ENCODE results near the gene STX5. TPM values are rescaled to one million over a fixed set of nuclear protein-coding genes. Genes with fewer than 3 reads are reported as not detected.

Gene STX5
- total RNA-seq (10 to 100 TPM; 16.2 to 26.8 (median 18.9) TPM), polyA plus RNA-seq (10 to 100 TPM in 1 of 2 donors, 1 to 10 TPM in 1; 8.6 to 36.1 TPM)
- long read RNA-seq, donor 1, transcript STX5-201 (11 exons, 1,794 nt): major isoform, 12 of 16 reads
- long read RNA-seq, donor 1, partial matches to known transcripts: 1 of 16 reads
- long read RNA-seq, donor 1, other reads (novel, unspliced or antisense): 3 of 16 reads
- long read RNA-seq, donor 2, transcript STX5-201 (11 exons, 1,794 nt): major isoform, 18 of 24 reads
- long read RNA-seq, donor 2, partial matches to known transcripts: 3 of 24 reads
- long read RNA-seq, donor 2, other reads (novel, unspliced or antisense): 1 of 24 reads
- long read RNA-seq, donor 3, transcript STX5-201 (11 exons, 1,794 nt): major isoform, 12 of 17 reads
- long read RNA-seq, donor 3, partial matches to known transcripts: 3 of 17 reads
- long read RNA-seq, donor 3, other reads (novel, unspliced or antisense): 2 of 17 reads

GRCh38 chr11:62831520-62832335, at the start of gene STX5:
TSS of gene STX5 (minus strand) at chr11:62832051. CDS start at chr11:62831243, 808 bp downstream.
- ATAC-seq: peak; percentile 97 to 99 (median 98)
- Histone ChIP-seq H3K27ac (peak within 1 kb of the TSS; percentile 87 to 98 (median 95)), H3K9me3 (no peaks in the 10 kb centered on the region), H3K4me1 (peaks cover 10 to 42% (median 29%) of the 10 kb centered on the region in 12 donors), H3K27me3 (no peaks in the 10 kb centered on the region), H3K4me3 (peak within 1 kb of the TSS; percentile 53 to 99 (median 93)), H3K36me3 (peaks cover 0 to 66% (median 56%) of the 10 kb centered on the region in 9 donors)
- peak; percentile 99 to 100 (median 100) for DNase-seq
- 0 to 1% (median 0%) methylated on average over 29 to 65 of the region's 65 CpGs for WGBS, 4 donors
- TF ChIP-seq CTCF (IDR thresholded peaks at IDR 0.05) (no peak), POLR2A (IDR thresholded peaks at IDR 0.05) (peak; percentile 12 to 87)
- intact Hi-C loops (cut with DNase I): loop anchor here in 7 of 10 donors (1.0 to 5.0 kb wide), 4 partner anchors 26 to 45 kb away; partner anchors contain the start of genes TMEM223 (in 5 of the 7), NXF1 (in 1 of the 7) and TMEM179B (in 1 of the 7)

DNA sequence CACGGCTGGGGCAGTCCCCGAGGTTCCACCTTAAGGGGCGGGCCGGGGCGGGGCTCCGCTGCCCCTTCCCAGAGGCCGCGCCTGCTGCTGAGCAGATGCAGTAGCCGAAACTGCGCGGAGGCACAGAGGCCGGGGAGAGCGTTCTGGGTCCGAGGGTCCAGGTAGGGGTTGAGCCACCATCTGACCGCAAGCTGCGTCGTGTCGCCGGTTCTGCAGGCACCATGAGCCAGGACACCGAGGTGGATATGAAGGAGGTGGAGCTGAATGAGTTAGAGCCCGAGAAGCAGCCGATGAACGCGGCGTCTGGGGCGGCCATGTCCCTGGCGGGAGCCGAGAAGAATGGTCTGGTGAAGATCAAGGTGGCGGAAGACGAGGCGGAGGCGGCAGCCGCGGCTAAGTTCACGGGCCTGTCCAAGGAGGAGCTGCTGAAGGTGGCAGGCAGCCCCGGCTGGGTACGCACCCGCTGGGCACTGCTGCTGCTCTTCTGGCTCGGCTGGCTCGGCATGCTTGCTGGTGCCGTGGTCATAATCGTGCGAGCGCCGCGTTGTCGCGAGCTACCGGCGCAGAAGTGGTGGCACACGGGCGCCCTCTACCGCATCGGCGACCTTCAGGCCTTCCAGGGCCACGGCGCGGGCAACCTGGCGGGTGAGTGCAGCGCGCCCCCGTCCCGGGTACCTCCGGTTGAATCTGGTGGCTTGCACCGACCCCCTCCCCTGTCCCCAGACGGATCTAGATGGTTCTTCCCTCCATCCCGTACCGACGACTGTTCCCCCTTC, 49.1 kb upstream of the STX5 start, which contains the start of gene SLC3A2:
TSS of gene SLC3A2 (plus strand) at position 94 of the 776 bp plus-strand sequence. CDS start at position 222, 128 bp downstream.
- 0 to 1% (median 0%) methylated on average over 38 to 69 of the region's 69 CpGs for WGBS, 4 donors
- peak; percentile 88 to 93 (median 90) for DNase-seq
- H3K27ac ChIP-seq: peak within 1 kb of the TSS; percentile 93 to 100 (median 99)
- intact Hi-C loops (cut with DNase I): loop anchor here in 2 of 10 donors (2.0 to 5.0 kb wide), 2 partner anchors 40 to 94 kb away; partner anchors contain the start of gene TMEM179B (in 1 of the 2)
- peak within 1 kb of the TSS; percentile 80 to 100 (median 96) for H3K4me3 ChIP-seq
- no peaks in the 10 kb centered on the region for H3K27me3 ChIP-seq
- peak; percentile 90 to 94 (median 92) for ATAC-seq
- peak; percentile 95 to 98 for TF ChIP-seq POLR2A (IDR thresholded peaks at IDR 0.05)
- TF ChIP-seq CTCF (IDR thresholded peaks at IDR 0.05): peak; percentile 49 to 93 (median 80)
- H3K9me3 ChIP-seq: no peaks in the 10 kb centered on the region
- peaks cover 0 to 39% (median 36%) of the 10 kb centered on the region in 9 donors for H3K36me3 ChIP-seq
- H3K4me1 ChIP-seq: peaks cover 13 to 53% (median 40%) of the 10 kb centered on the region in 12 donors

GRCh38 chr11:62880231-62880802, 48.5 kb upstream of the STX5 start:
- WGBS, 4 donors: 0 to 1% (median 1%) methylated on average over 16 of the region's 16 CpGs
- intact Hi-C loops (cut with DNase I): loop anchor here in 2 of 10 donors (2.0 to 5.0 kb wide), 2 partner anchors 40 to 93 kb away; partner anchors contain the start of gene TMEM179B (in 1 of the 2)
- H3K4me3 ChIP-seq: peak overlapping the region; percentile 80 to 100 (median 96)
- no peaks in the 10 kb centered on the region for H3K9me3 ChIP-seq
- peak overlapping the region; percentile 93 to 100 (median 99) for H3K27ac ChIP-seq
- no peaks in the 10 kb centered on the region for H3K27me3 ChIP-seq
- H3K4me1 ChIP-seq: peaks cover 13 to 50% (median 40%) of the 10 kb centered on the region in 12 donors
- ATAC-seq (peak; percentile 31 to 53 (median 34)), DNase-seq (peak in 3 of 5 donors; percentile 67 to 77 (median 68))
- TF ChIP-seq CTCF (IDR thresholded peaks at IDR 0.05): no peak
- TF ChIP-seq POLR2A (IDR thresholded peaks at IDR 0.05): no peak
- peaks cover 0 to 32% (median 29%) of the 10 kb centered on the region in 9 donors for H3K36me3 ChIP-seq
